ENCODE results near the gene NTMT1.
"Not testable (repeated sequence)": the region's sequence is repeated elsewhere in the genome, so short reads cannot be mapped to it uniquely, and the experiment has no call there.

The NTMT1 gene, protein sequence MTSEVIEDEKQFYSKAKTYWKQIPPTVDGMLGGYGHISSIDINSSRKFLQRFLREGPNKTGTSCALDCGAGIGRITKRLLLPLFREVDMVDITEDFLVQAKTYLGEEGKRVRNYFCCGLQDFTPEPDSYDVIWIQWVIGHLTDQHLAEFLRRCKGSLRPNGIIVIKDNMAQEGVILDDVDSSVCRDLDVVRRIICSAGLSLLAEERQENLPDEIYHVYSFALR

GRCh38 chr9:129626079-129626624 is at the start of gene NTMT1:
Gene NTMT1 (plus strand): TSS chr9:129626163. CDS start chr9:129632704, 6,541 bp downstream.
- DNase-seq = peak; percentile 89

GRCh38 chr9:129576546-129577543 is 49.1 kb upstream of the NTMT1 start:
- no peak for DNase-seq

DNA sequence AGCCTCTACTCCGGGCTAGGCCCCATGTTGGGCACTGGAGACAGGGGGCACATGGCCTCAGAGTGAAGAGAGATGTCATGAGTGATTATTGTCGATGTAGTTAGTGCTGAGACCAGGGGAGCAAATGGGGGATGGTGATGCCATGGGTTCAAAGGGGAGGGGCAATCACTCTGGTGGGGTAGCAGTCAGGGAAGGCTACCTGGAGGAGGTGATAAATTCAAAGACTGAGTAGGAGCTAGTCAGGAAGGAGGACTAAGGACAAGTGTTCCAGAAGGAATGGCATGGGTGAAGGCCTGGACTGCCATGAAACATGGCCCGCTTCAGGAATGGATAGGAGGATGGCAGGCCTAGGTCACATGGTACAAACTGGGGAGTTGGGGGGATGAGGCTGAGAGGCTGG is 46.7 kb upstream of the NTMT1 start:
- DNase-seq = no peak

DNA sequence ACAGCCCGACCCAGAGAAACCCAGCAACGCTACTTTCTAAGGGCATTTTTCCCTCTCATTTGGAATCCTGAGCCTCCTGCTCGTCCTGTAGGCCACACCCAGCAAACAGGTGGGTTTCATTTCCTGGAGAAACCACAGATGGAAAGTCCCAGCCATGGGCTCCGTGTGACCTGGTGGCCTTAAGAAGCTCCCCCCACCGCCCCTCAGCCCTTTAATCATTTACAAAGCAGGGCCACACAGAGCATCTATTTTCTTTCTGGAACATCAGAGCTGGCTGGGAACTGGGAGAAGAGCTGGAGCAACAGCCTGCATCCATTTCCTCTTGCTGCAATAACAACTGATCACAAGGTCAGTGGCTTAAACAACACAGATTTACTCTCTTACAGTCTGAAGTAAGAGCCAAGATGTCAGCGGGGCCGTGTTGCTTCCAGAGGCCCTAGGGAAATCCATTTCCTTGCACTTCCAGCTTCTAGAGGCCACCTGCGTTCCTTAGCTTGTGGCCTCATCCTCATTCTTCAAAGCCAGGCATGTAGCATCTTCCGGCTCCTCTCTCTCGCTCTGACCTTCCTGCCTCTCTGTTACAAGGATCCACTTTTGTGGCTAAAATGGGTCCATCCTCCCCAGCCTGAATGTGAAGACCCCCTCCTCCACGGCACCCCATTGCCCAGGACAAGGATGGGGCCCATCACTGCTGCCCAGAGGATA is 45.6 kb upstream of the NTMT1 start:
- DNase-seq = no peak

DNA sequence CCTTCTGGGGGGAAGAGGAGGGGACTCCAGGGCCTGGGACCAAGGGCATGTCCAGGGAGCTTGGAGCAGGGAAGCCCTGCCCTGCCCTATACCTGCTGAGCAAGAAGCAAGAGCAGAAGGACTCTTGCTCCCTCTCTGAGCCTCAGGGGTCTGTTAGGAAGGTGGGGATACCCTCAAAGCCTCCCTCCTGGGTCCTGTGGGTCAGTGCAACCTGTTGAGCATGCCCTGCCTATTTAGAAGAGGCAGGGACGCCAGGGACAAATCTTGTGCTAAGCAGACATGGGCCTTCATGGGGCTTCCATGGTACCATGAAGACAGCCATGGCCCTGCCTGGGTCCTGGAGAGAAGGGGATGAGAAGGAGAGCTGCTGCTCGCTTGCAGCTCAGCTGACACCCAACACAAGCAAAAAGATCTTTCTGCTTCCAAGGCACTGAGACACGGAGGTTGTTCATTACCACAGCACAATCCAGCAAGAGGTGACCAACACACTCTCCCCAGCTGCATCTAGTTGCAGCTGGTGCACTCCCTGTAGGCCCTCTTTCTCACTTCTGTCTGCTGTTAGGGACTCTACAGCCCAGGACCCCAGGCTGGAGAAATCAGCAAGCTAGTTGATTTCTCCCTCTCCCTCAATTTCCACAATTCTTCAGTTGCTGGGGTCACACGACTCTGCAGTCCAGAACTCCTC is 44.3 kb upstream of the NTMT1 start:
- no peak for DNase-seq

DNA sequence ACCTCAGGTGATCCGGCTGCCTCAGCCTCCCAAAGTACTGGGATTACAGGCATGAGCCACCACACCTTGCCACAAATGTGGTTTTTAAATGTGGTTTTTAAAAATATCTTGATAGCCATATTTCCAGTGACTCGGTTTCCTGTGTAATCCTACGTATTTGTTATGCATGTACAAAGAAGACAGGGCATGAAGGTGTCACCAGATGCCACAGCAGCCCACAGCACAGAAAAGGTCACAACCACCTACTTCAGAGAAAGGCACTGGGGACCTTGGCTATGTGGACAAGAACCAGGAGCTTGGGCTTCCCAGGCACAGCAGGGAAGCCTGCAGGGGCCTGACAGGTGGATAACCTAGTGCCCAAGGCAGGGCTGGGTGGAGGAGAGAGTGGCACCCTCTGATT is 43.1 kb upstream of the NTMT1 start:
- no peak for DNase-seq

DNA sequence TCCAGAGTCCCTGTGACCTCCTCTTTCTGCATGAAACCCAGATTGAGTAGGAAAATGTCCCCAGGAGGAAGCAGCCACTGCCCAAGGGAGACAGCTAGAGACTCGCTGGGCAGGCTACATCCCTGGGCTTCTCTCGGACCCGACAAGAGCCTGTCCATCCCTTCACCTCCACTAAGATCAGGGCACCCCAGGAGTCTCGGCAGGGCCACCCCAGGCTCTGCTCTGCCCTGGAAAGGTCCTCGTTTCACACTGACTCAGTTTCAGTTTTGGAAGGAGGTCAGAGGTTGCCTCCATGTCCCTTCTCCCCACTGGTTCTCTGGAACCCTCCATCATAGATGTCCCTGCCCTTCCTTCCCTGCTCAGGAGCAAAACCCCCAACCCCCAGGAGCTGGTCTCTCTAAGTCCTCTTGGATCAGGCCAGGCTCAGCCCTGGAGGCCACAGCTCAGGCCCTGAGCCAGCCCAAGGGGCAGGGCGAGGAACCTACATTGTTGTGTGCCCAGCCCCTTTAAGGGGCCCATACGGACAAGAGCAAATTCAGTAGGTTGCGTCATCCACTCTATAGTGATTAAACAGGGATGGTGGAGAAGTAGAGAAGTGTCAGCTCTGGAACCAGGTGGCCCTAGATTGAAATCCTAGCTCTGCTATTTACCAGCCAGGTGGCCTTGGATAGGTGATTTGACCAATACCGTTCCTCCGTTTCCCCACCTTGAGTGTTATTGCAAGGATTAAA is 42.5 kb upstream of the NTMT1 start:
- DNase-seq = no peak

GRCh38 chr9:129584136-129584535 is 41.8 kb upstream of the NTMT1 start:
- DNase-seq = peak; percentile 32

DNA sequence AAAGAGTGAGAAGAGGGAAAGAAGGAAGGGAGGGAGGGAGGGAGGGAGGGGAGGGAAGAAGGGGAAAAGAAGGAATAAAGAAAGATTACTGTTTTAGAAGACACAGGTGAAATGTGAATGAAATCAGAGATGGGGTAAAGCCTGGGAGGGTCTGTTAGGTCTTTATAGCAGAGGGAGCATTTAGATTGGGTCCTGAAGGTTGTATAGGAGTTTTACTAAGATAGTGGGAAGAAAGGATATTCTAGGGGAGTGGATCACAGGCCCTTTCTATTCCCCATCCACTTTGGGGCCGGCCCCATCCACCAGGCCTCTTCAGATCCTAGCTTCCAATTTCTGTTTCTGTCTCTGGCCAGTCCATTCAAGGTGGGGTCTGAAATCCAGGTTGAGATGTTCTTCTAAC is 40.6 kb upstream of the NTMT1 start:
- no peak for DNase-seq

DNA sequence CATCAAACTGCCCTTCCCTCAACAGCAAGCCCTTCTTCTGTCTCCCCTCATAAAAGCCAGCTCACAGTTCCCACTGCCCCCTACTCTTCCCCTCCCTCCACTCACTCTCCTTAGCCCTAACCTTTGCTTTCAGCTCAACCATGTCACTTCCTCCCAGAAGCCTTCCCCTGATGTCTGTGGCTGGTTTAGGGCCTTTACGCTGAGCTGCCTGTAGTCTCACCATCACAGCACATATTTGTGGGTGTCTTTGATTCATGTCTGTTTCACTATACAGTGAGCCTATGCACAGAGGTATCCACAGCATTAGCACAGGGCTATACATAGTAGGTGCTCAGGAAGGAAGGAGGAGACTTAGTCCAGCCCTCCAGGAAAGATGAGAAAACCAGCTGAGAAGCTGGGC is 39.7 kb upstream of the NTMT1 start:
- DNase-seq = no peak

GRCh38 chr9:129586685-129587084 is 39.3 kb upstream of the NTMT1 start:
- no peak for DNase-seq

- DNase-seq = no peak
Measured at GRCh38 chr9:129587487-129588262, 38.3 kb upstream of the NTMT1 start.

DNA sequence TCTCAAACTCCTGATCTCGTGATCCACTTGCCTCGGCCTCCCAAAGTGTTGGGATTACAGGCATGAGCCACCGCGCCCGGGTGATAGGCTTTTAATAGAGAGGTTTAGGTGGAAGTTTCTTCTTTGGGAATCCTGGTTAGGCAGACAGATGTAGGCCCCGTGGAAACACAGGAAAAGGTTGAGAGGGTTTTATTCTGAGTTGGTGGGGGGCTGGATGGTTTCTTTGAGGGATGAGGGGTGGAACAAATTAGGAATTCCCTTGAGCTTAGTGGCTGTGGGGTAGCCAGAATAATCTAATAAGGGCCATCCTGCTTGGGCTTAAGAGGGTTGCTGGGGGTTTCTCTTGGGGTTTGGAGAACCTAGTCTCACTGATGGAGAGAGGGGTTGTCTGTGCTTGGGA is 35.5 kb upstream of the NTMT1 start:
- DNase-seq = no peak

DNA sequence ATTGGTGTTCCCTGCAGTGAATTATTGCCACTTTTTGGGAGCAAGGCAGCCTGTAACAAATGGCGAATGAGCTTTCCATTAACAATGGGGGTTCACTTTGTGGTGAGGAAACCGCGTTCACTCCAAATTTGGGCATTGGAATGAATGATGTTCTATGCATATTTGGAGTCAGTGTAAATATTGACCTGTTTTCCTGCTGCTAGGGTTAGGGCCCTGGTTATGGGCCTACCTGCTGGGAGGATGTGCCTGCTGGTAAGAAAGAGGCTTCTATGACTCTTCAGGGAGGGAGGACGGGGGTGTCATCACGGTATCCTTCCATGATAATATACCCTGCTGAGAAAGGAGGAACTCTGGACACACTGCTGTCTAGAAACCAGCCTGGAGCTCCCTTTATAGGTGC is 34.0 kb upstream of the NTMT1 start:
- no peak for DNase-seq

GRCh38 chr9:129592790-129593189 is 33.2 kb upstream of the NTMT1 start:
- DNase-seq = not testable (repeated sequence)

DNA sequence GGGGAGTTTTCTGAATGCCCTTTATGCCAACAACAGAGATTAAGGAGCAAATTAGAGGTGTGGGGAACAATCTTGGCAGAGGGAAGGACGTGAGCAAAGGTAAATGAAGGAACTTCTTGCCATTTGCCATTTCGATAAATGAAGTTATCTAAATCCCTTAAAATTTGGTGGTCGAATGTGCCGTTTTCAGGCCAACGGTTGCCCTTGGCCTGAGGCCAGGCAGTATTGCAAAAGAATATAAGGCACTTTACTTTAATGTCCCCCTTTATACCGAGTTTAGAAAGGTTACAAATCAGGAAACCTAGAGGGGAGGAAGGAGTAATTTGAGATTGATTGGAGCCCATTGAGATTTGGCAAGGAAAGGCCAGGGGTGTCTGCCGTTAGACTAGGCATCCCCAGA is 31.3 kb upstream of the NTMT1 start:
- DNase-seq = no peak

DNA sequence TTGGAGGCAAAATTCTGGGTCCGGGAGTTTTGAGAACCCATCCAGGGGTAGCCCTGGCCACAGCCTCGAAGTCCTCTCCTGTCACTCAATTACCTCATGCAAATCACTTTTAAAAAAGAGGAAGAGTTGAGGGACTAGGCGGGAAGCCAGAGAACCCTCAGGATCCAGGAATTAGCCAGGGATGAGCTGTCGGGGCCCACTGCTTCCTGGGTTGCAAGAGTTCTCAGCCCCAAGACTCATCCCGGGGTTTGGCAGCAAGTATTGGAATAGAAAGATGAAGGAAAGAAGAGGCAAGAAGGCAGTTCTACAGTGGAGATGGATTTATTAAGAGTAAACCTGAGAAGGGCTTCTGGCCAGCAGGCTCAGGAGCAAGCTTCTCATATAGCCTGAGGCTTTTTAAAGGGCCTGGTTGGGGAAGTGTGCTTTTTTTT is 30.6 kb upstream of the NTMT1 start:
- no peak for DNase-seq

DNA sequence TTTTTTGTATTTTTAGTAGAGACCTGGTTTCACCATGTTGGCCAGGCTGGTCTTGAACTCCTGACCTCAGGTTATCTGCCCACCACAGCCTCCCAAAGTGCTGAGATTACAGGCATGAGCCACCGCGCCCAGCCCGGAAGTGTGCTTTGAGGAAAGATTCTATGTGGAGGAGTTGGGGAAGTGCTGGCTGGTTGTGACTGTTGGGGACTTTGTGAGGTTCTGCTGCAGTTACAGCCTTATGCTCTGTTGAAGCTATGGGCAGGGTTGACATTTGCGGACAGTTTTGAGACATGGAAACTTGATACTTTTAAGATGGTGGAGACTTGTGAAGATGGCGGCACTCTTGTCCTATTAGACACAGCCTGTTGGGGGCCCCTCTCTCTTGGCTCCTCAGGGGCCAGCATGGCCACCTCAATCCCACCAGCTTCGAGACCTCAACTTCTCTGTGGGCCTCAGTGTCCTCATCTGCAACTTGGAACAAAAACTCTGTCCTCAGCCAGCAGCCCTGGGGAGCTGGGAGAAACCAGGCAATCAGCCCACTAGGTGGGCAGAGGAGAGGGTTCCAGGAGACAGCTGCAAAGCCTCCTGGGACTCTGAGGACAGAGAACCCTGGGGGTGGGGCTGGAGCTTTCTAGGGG is 29.9 kb upstream of the NTMT1 start:
- DNase-seq = no peak

- no peak for DNase-seq
Measured at GRCh38 chr9:129596541-129597331, 29.2 kb upstream of the NTMT1 start.
